ENCODE results near the gene SCN1B.
"Not testable (repeated sequence)": the region's sequence is repeated elsewhere in the genome, so short reads cannot be mapped to it uniquely, and the experiment has no call there.

The SCN1B gene

GRCh38 chr19:35002037-35002535, 28.2 kb upstream of the SCN1B start:
- no peak for DNase-seq

GRCh38 chr19:35004517-35005255, 25.6 kb upstream of the SCN1B start:
- DNase-seq = no peak

GRCh38 chr19:35005256-35005977, 24.9 kb upstream of the SCN1B start:
- DNase-seq = no peak

GRCh38 chr19:35006007-35006341, 24.3 kb upstream of the SCN1B start:
- DNase-seq = not testable (repeated sequence)

GRCh38 chr19:35006342-35006998, 23.8 kb upstream of the SCN1B start:
- DNase-seq = no peak

GRCh38 chr19:35006999-35007365, 23.3 kb upstream of the SCN1B start:
- DNase-seq = no peak

- not testable (repeated sequence) for DNase-seq
These were observed 22.8 kb upstream of the SCN1B start for GRCh38 chr19:35007427-35007826.

- no peak for DNase-seq
These were observed 21.4 kb upstream of the SCN1B start for GRCh38 chr19:35008891-35009341.

GRCh38 chr19:35009424-35010415, 20.6 kb upstream of the SCN1B start:
- DNase-seq = no peak

GRCh38 chr19:35011091-35011689, 19.1 kb upstream of the SCN1B start:
- no peak for DNase-seq

GRCh38 chr19:35011737-35012682, 18.3 kb upstream of the SCN1B start:
- DNase-seq = no peak

GRCh38 chr19:35013041-35013819, 17.0 kb upstream of the SCN1B start:
- DNase-seq = peak; percentile 43 to 72 (median 68)

- DNase-seq = peak in 2 of 4 experiments; percentile 53 to 58
These were observed 16.2 kb upstream of the SCN1B start for GRCh38 chr19:35013820-35014754.

- not testable (repeated sequence) for DNase-seq
These were observed 15.5 kb upstream of the SCN1B start for GRCh38 chr19:35014774-35015173.

GRCh38 chr19:35015270-35015953, 14.9 kb upstream of the SCN1B start:
- no peak for DNase-seq

- no peak for DNase-seq
These were observed 14.3 kb upstream of the SCN1B start for GRCh38 chr19:35015954-35016351.

- no peak for DNase-seq
These were observed 12.8 kb upstream of the SCN1B start for GRCh38 chr19:35017507-35017906.

GRCh38 chr19:35018379-35018778, 11.9 kb upstream of the SCN1B start:
- DNase-seq = no peak
